ENCODE data around the gene ZSWIM9.

The ZSWIM9 gene

DNA sequence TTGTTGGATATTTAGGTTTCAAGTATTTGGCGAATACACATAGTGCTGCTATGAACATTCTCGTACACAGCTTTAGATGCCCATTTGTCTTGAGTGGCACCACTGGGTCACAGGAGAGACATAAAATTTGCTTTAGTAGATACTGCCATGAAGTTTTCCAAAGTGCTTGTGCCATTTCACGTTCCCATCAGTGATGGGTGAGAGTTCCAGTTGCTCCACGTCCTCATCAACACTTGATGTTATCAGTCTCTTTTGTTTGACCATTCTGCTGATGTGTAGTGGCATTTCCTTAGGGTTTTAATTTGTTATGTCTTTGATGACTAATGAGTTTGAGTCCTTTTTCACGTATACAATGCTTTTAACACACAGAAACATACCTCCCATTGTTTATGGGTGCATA is 11.0 kb downstream of the ZSWIM9 start:
- Histone ChIP-seq H3K4me2 (ENCODE audit: low read depth, low read length, poor library complexity, severe bottlenecking) (no peak overlapping the region), H3K9me3 (ENCODE audit: insufficient read depth, low read length) (peaks cover 11% of the 10 kb centered on the region; the same call in 1 of the 2 replicates), H4K20me1 (ENCODE audit: low read depth, low read length) (no peaks in the 10 kb centered on the region), H3K9ac (ENCODE audit: low read length) (no peak overlapping the region), H3K9me2 (replicated peaks; ENCODE audit: insufficient read depth, low read length) (no peaks in the 10 kb centered on the region), H3F3A (ENCODE audit: insufficient read depth) (peaks cover 12% of the 10 kb centered on the region), H3K27ac (ENCODE audit: low read depth, low read length) (no peak overlapping the region), H2AFZ (ENCODE audit: low read depth, low read length, severe bottlenecking) (no peak overlapping the region), H3K27me3 (ENCODE audit: low read length) (no peaks in the 10 kb centered on the region), H3K36me3 (ENCODE audit: low read length) (peaks cover 11% of the 10 kb centered on the region), H3K79me2 (ENCODE audit: insufficient read depth, low read length) (no peaks in the 10 kb centered on the region), H3K4me3 (ENCODE audit: insufficient read depth, low read length, poor library complexity, severe bottlenecking) (no peak overlapping the region)
- TF ChIP-seq EZH2phosphoT487 (conservative IDR thresholded peaks at IDR 0.05; ENCODE audit: low read length): no peak
- TF ChIP-seq, protein P1, sequence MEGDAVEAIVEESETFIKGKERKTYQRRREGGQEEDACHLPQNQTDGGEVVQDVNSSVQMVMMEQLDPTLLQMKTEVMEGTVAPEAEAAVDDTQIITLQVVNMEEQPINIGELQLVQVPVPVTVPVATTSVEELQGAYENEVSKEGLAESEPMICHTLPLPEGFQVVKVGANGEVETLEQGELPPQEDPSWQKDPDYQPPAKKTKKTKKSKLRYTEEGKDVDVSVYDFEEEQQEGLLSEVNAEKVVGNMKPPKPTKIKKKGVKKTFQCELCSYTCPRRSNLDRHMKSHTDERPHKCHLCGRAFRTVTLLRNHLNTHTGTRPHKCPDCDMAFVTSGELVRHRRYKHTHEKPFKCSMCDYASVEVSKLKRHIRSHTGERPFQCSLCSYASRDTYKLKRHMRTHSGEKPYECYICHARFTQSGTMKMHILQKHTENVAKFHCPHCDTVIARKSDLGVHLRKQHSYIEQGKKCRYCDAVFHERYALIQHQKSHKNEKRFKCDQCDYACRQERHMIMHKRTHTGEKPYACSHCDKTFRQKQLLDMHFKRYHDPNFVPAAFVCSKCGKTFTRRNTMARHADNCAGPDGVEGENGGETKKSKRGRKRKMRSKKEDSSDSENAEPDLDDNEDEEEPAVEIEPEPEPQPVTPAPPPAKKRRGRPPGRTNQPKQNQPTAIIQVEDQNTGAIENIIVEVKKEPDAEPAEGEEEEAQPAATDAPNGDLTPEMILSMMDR (IDR thresholded peaks at IDR 0.05; ENCODE audit: insufficient read depth, low read length, poor library complexity, severe bottlenecking): no peak

GRCh38 chr19:48182434-48182833 is 12.0 kb downstream of the ZSWIM9 start:
- Histone ChIP-seq H3K36me3 (ENCODE audit: low read length) (peaks cover 11% of the 10 kb centered on the region), H3K79me2 (ENCODE audit: insufficient read depth, low read length) (no peaks in the 10 kb centered on the region), H2AFZ (ENCODE audit: low read depth, low read length, severe bottlenecking) (no peak overlapping the region), H3F3A (ENCODE audit: insufficient read depth) (peaks cover 15% of the 10 kb centered on the region), H3K9ac (ENCODE audit: low read length) (no peak overlapping the region), H3K9me2 (replicated peaks; ENCODE audit: insufficient read depth, low read length) (no peaks in the 10 kb centered on the region), H4K20me1 (ENCODE audit: low read depth, low read length) (no peaks in the 10 kb centered on the region), H3K4me2 (ENCODE audit: low read depth, low read length, poor library complexity, severe bottlenecking) (no peak overlapping the region), H3K27me3 (ENCODE audit: low read length) (no peaks in the 10 kb centered on the region), H3K4me3 (ENCODE audit: insufficient read depth, low read length, poor library complexity, severe bottlenecking) (no peak overlapping the region), H3K9me3 (ENCODE audit: insufficient read depth, low read length) (peaks cover 11% of the 10 kb centered on the region; the same call in 1 of the 2 replicates), H3K27ac (ENCODE audit: low read depth, low read length) (no peak overlapping the region)
- TF ChIP-seq, protein P1 (IDR thresholded peaks at IDR 0.05; ENCODE audit: insufficient read depth, low read length, poor library complexity, severe bottlenecking): no peak
- TF ChIP-seq EZH2phosphoT487 (conservative IDR thresholded peaks at IDR 0.05; ENCODE audit: low read length): no peak

DNA sequence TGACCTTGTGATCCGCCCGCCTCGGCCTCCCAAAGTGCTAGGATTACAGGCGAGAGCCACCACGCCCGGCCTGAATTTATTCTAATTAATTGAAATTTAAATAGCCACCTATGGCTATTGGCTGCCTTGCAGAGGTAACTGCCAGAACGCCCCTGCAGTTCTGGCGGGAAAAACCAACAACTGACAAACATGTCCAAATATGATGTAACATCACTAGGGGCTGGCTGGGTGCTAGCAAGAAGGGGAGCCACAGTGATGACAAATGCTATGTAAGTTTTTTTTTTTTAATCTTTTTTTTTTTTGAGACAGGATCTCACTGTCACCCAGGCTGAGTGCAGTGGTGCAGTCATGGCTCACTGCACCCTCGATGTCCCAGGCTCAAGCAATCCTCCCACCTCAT is 12.9 kb downstream of the ZSWIM9 start:
- Histone ChIP-seq H3K27me3 (ENCODE audit: low read length) (no peaks in the 10 kb centered on the region), H2AFZ (ENCODE audit: low read depth, low read length, severe bottlenecking) (no peak overlapping the region), H3K9me2 (replicated peaks; ENCODE audit: insufficient read depth, low read length) (no peaks in the 10 kb centered on the region), H3K4me2 (ENCODE audit: low read depth, low read length, poor library complexity, severe bottlenecking) (no peak overlapping the region), H3K27ac (ENCODE audit: low read depth, low read length) (no peak overlapping the region), H3K79me2 (ENCODE audit: insufficient read depth, low read length) (no peaks in the 10 kb centered on the region), H3K9me3 (ENCODE audit: insufficient read depth, low read length) (peaks cover 11% of the 10 kb centered on the region; the same call in 1 of the 2 replicates), H3K36me3 (ENCODE audit: low read length) (peaks cover 11% of the 10 kb centered on the region), H3K4me3 (ENCODE audit: insufficient read depth, low read length, poor library complexity, severe bottlenecking) (no peak overlapping the region), H3K9ac (ENCODE audit: low read length) (no peak overlapping the region), H4K20me1 (ENCODE audit: low read depth, low read length) (no peaks in the 10 kb centered on the region), H3F3A (ENCODE audit: insufficient read depth) (peaks cover 15% of the 10 kb centered on the region)
- TF ChIP-seq, protein P1 (IDR thresholded peaks at IDR 0.05; ENCODE audit: insufficient read depth, low read length, poor library complexity, severe bottlenecking): no peak
- TF ChIP-seq EZH2phosphoT487 (conservative IDR thresholded peaks at IDR 0.05; ENCODE audit: low read length): no peak
